GM21717 (cell line): ENCODE measurements around the gene NDUFA6.
"Not testable (repeated sequence)": the region's sequence is repeated elsewhere in the genome, so short reads cannot be mapped to it uniquely, and the experiment has no call there.

ENCODE experiments used
- ATAC-seq: cut with Tn5 transposase; IDR thresholded peaks from one replicate; pipeline ENCODE4 v1.9.1; 2021; ENCODE audit warnings: mild to moderate bottlenecking, moderate library complexity; ENCODE audit not compliant: unreplicated experiment

NDUFA6 gene

GRCh38 chr22:42072606-42073330, 17.8 kb downstream of the NDUFA6 start:
- no peak for ATAC-seq

- ATAC-seq = not testable (repeated sequence)
Measured at GRCh38 chr22:42071508-42071907, 19.1 kb downstream of the NDUFA6 start.

- peak; percentile 80 for ATAC-seq
Measured at GRCh38 chr22:42070517-42071422, 19.8 kb downstream of the NDUFA6 start, which contains the start of gene NAGA. TSS of gene NAGA (minus strand) at chr22:42070812. CDS start at chr22:42070297, 515 bp downstream.

- peak; percentile 13 for ATAC-seq
Measured at GRCh38 chr22:42069801-42070516, 20.6 kb downstream of the NDUFA6 start.

- no peak for ATAC-seq
Measured at GRCh38 chr22:42068291-42068690, 22.3 kb downstream of the NDUFA6 start.

- ATAC-seq = no peak
Measured at GRCh38 chr22:42067671-42068251, 22.8 kb downstream of the NDUFA6 start.

- no peak for ATAC-seq
Measured at GRCh38 chr22:42066937-42067336, 23.6 kb downstream of the NDUFA6 start.

- no peak for ATAC-seq
Measured at GRCh38 chr22:42066126-42066761, 24.3 kb downstream of the NDUFA6 start.

- no peak for ATAC-seq
Measured at GRCh38 chr22:42065438-42066125, 25.0 kb downstream of the NDUFA6 start.

- ATAC-seq = no peak
Measured at GRCh38 chr22:42064629-42065028, 25.9 kb downstream of the NDUFA6 start.

- ATAC-seq = no peak
Measured at GRCh38 chr22:42062506-42063170, 27.9 kb downstream of the NDUFA6 start.

- ATAC-seq = no peak
Measured at GRCh38 chr22:42061041-42061440, 29.5 kb downstream of the NDUFA6 start.

GRCh38 chr22:42060489-42060888, 30.1 kb downstream of the NDUFA6 start:
- no peak for ATAC-seq

- ATAC-seq = no peak
Measured at GRCh38 chr22:42056757-42057511, 33.6 kb downstream of the NDUFA6 start.

- no peak for ATAC-seq
Measured at GRCh38 chr22:42052765-42053164, 37.8 kb downstream of the NDUFA6 start.

GRCh38 chr22:42050641-42051180, 39.9 kb downstream of the NDUFA6 start:
- no peak for ATAC-seq

- no peak for ATAC-seq
Measured at GRCh38 chr22:42041784-42042183, 48.8 kb downstream of the NDUFA6 start.

GRCh38 chr22:42039271-42039670, 51.3 kb downstream of the NDUFA6 start:
- ATAC-seq = no peak
